ENCODE measurements around the gene PBX3.

The PBX3 gene

DNA sequence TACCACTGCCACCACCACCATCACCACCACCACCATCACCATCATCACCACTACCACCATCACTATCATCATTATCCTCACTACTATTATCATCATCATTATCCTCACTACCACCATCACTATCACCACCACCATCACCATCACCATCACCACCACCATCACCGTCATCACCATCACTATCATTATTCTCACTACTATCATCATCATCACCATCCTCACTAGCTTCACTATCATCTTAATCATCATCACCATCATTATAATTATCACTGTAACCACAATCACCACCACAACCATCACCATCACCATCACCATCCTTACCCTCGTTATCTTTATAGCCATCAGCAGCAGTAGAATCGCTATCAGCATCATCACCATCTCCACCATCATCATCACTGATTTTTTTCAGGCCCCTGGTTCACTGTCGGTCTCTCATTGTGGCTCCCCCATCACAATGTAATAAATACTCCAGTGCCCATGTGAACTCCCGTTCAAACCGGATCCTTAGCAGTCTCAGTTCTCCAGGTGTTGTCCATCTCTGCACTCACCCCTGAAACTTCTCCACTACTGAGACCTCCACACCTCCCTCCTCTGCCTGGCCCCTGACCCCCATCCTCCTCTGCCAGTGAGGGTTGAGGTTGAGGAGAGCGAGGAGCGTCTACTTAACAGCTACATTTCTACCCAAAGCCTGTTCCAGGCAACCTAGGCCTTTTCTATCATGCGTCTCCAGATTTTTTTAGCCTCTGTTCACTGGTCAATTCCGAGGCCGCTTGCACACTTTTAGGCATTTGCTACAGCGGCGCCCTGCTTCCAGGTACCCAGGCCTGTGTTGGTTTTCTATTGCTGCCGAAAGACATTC lies 238.2 kb downstream of the PBX3 start:
- DNase-seq: no peak

DNA sequence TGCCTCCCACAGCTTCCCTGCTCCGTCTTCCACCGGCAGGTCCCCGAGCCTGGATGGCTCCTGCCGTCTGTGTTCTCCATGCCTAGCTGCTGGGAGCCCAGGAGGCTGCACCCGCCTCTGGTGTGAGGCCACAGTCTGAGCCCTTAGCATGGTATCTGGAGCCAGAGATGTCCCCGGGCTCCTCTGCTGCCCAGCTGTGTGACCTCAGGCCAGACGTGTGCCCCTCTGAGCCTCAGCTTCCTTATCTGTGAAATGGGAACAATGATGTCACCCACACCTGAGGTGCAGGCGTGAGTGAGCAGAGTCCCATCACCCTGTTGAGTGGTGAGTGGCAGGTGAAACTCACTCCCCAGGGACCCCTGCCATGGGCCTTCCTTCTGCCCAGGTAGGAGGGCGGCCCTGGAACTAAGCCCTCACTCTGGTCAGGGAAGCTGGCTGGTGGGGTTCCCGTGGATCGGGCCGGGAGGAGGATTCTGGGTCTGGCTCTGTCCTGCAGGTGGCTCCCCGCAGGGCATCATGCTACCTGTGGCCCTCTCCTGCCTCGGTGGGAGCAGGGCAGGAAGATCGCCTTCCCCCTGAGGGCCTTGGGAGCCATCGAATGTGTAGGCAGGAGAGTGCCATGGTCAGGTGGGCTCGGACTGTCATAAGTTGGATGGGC lies 239.0 kb downstream of the PBX3 start:
- DNase-seq: no peak

DNA sequence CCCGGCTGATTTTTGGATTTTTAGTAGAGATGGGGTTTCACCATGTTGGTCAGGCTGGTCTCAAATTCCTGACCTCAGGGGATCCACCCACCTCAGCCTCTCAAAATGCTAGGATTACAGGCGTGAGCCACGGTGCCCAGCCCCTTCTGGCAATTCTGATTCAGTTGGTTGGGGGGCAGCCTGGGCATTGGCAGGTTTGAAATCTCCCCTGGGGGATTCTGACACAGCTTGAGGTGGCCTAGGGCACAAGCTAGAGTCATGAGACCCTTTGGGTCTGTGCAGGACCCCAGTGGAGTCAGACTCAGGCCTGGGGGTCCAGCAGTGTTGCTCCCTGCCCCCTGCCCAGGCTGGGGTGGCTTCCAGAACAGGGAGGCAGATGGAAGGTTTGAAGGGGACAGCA lies 239.8 kb downstream of the PBX3 start:
- no peak for DNase-seq

DNA sequence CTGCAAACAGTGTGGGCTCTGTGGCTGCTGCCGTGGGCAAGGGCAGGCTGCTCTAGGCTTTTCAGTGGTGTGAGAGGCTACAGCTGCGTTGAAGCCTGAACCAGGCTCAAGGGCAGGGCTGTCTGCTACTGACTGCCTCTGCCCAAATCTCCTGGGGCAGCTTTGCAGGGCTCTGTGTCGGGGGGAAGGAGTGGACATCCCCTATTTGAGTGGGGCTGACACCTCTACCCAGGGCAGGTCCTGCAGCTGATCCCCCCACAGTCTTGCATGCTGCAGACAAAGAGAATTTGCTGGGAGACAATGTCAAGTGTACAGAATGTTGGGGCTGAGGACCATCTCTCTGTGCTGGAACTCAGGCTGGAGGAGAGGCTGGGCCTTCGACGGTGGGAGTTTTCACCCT lies 240.2 kb downstream of the PBX3 start:
- DNase-seq: no peak

DNA sequence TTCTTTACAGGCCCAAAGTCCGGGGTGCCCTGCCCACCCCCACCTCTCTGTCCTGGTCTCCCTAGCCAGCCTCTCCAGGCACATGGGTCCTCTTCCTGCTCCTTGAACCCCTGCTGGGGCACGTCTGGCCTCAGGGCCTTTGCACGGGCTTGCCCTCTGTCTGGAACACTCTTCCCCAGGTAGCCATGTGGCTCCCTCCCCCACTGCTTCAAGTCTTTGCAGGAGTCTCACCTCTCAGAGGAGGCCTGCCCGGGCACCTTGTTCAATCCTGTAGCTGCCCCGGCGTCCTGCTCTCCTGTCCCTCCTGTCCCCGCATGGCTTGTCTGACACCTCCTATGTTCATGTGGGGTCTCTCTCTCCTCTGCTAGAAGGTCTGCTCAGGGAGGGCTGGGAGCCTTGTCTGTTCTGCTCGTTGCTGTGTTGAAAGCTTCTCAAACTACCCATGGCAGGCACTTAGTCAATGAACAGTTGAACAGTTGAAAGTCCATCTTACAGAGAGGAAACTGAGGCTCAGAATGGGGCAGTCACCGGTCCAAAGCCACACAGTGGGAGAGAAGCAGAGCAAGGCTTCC lies 241.4 kb downstream of the PBX3 start:
- DNase-seq: no peak

DNA sequence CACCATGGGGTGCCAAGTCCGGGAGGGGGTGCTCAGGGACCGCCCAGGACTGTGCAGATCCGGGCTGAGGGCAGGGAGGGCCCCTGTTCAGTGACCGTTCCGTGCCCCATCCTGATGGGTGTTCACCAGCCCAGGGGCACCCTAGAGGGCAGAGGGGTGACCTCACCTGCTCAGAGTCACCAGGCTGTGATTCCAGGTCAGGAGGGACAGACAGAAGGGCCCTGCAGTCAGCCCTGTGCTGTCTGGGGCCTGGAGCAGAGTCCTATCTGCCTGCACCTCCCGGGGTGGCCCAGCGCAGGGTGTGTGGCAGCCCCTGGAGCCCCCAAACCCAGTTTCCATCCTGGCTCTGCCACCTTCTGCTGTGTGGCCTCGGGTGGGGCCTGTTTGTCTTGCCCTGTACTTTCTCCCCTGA lies 241.9 kb downstream of the PBX3 start:
- DNase-seq: no peak

DNA sequence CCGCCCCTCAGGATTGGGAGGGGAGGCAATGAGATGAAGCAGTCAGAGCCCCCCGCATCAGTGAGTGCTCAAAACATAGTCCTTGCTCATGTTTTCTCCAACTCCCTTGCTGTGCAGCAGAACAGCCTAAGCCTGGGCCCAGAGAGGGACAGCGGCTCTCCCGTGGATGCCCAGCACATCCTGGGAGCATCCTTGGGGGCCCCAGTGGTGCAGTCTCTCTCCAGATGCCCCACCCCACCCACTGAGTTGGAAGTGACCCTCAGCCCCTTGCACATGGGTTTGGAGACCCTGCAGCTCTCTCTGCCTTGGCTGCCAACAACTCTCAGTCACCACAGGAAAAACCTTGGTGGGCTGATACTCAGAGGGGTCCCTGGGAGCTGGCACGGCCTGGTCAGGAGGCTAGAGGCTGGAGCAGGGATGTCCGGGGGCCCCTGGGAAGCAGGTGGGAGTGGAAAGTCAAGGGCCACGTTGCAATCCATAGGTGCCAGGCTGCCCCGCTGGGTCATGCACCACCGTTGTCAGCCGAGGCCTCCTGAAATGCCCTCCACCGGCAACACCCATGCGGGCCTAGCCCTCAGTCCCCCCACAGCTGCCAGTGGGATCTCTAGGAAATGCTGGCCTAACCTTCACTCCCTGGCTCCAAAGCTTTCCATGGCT lies 242.5 kb downstream of the PBX3 start:
- no peak for DNase-seq

DNA sequence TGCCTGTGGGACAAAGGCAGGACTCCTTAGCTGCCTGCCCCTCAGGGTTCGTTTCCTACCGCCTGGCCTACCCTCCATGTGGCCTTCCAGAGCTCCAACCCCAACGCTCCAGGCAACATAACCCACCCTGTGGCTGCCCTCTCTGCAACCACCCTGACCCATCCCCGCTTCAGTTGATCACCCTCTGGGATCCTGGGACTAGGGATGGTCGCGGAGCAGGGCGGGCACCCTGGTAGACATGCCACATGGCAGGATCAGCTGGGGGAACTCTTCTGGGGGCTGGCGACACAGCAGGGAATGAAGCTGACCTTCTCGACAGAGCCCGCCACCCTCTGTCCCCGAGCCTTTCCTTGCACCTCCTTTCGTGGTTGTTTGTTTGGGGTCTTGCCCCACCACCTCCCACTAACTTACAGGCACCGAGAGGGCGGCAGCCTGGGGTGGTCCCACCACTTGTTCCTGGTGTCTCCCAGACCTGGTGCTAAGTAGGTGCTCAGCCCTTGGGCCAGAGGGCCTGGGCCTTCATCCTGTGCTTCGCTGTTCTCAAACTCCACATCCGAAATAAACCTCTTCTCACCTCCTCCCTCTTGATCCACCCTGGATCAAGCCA lies 243.1 kb downstream of the PBX3 start:
- DNase-seq: no peak

DNA sequence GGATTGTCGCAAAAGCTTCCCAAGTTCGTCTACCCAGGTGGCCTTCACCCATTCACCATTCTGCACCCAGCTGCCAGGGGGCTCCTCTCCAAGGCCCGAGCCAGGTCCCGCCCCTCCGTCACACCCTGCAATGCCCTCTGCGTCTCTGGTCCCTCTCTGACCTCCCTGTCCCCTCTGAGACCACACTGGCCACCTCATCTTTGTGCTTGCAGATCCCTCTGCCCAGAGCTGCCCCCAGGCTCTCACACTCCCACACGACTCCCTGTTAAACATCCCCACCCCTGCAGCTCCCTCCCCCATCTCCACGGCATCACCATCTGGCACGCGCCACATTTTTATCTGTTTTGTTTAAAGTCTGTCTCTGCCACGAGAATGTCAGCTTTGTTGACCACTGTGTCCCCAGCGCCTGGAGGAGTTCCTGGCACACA lies 243.6 kb downstream of the PBX3 start:
- no peak for DNase-seq

DNA sequence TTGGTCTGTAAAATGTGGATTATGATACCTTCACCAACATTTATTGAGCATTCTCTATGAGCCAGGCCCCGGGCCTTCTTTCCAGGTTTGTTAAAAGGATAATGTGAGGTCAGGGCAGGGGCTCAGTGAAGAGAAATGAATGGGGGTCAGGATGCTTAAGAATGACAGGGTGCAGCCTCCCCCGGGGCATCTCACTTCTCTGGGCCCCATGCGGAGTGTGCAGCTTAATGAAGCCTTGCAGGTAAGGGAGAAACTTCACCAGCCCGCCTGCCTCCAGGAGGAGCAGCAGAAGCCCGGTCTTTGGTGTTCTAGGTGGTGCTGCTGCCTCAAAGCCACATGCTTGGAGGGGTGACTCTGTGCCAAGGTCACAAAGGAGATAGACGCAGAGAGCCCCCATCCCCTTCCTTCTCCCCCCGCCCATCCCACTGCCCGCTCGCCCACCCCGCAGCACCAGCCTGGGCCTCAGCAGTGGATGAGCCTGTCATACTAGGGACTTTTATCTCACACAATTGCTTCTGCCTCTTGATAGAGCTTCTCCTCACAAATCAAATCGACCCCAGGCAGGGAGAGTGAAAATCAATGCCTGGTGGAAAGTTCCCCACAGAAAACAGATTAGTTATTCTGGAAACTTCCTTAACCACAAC lies 244.8 kb downstream of the PBX3 start:
- DNase-seq: no peak

DNA sequence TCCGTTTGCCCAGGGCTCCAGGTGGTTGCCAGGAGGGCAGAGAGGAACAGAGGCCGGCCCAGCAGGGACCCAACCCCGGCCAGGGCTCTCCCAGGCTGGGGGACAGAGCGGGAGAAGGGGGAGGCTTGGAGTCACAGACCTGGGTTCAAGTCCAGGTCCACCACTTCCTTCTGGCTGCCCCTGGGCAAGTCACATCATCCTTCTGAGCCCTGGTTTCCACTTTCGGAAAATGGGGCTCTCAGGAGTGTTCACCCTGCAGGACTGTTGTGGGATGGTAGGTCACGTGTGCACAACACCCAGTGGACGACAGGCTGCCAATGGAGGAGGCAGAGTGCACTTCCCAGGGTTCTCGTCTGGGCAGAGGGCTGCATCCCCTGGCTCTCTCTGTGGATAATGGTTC lies 245.4 kb downstream of the PBX3 start:
- DNase-seq: no peak

DNA sequence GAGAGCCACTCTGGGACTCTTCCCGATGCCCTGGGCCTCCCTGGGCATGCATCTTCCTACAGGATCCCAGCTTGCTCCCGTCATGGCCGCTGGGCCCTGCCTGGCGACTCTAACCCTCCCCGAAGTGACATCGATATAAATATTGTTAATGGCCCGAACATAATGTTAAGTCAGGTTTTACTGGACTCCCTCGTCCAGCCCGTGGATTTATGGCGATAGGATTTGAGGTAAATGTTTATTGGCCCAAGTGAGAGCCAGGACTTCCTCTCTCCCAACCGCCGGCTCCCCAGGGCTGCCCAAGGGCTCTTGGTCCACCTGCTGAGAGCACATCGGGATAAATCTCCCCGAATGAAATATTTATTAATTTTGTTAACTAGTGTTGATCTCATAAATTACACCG lies 246.3 kb downstream of the PBX3 start:
- no peak for DNase-seq

DNA sequence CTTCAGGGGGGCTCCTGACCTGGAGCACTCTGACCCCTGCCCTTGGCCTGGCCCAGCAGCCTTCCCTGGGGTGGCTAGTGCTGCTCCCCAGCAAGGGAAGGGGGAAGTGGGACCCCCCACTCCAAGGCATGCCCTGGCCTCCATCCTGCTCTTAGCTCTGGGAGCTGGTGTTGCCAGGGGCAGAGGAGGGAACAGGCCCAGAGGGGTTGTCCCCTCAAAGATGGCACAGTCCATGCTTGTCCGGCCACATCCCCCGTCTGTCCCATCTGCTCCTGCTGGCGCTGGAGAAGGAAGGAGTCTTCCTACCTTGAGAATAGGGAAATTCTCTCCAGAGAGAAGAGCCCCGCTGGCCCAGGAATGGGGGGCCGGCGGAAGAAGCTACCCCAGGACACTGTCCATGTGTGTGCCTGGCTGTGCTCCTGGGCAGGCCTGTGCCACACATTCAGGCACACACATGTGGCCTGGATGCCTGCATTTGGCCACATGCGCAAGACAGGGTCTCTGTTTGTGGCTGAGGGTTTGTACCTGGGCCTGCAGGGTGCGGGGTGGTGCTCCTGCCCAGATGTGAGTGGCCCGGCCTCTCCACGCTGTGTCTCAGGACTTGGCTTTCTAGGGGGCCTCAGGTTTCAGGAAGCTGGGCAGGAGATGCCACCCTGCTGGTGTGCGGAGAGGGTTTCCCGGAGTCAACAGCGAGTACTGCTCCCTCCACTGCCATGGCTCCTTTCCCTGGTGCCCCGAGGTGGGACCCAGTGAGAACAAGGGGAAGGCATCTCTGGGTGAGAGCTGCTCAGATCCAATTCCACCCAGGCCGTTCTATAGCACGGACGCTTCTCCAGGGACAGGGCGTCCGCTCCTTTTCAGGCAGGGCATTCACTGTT lies 247.1 kb downstream of the PBX3 start:
- DNase-seq: no peak

DNA sequence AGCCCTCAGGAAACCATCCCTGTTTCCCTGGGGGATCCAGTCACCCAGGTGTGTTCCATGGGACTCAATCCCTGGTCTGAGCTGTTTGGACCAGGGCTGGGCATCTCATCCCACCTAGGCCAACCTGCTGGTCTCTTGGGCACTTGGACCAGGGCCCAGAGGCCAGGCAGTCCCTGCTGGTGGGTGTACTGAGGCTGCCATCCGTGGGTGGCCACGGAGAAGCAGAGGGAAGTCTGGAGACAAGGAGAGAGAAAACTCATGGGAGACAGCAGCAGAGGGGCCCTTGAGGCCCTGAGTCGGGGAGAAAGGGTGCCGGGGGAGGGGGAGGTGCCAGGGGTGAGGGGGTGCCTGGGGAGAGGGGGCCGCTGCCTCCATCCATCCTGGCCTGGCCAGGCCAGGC lies 247.8 kb downstream of the PBX3 start:
- DNase-seq: no peak

DNA sequence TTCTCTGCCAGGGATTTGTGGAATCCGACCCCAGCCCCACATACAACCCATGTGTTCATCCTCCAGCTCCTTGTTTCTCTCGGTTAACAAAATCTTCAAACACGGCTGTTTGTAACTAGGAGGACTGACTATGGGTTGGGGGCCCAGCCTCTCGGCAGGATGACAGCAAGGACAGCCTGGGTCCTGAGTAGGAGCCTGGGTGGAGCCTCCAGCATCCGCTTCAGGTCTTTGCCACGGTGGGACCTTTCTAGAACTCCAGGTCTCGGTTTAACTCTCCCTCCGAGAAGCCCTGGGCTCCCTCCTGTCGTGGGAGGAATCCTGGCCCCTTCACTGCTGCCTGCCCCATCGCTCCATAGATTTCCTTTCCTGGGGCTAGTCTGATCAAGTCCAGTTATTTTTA lies 248.5 kb downstream of the PBX3 start:
- DNase-seq: no peak

DNA sequence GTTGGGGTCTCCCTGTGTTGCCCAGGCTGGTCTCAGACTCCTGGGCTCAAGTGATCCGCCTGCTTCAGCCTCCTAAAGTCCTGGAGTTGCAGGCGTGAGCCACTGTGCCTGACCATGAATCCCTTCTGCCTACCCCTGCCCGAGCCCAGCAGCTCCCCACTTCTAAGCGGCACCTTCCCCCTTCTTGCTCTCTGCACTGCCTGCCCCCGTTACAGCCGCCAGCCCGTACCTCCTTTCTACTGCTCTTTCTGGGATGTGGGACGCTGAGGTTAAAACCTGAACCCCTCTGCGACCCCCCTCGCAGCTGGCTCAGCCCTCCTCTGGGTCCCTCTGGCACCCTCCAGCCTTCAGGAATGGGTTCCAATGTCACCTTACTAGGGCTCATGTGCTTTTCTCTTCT lies 249.6 kb downstream of the PBX3 start:
- no peak for DNase-seq

DNA sequence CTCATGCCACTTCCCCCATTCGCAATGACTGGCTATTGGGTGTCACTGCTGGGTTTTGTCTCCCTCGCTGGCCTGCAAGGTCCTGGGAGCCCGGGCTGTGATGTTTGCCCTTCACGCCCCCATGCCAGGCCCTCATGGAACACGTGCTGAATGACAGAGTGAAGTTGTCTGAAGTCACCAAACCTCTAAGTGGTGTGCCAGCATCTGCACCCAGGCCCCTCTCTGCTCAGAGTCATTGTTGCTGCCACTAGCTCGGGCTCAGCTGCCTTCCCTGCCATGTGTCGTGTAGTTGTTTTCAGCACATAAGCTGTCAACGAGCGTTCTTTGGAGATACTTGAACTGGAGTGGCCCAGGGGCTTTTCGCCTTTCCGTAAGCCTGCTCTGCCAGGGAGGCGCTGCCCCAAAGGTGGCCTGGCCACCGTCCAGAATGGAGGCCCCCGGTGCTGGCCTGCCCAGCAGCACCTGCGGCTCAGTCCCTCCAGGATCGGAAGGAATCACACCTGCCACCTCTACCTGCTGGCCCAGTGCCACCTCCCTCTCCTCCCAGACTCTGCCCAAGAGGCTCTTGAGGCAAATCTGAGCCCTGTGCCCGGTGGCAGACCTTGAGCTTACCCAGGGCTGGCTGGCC lies 250.1 kb downstream of the PBX3 start:
- DNase-seq: no peak

DNA sequence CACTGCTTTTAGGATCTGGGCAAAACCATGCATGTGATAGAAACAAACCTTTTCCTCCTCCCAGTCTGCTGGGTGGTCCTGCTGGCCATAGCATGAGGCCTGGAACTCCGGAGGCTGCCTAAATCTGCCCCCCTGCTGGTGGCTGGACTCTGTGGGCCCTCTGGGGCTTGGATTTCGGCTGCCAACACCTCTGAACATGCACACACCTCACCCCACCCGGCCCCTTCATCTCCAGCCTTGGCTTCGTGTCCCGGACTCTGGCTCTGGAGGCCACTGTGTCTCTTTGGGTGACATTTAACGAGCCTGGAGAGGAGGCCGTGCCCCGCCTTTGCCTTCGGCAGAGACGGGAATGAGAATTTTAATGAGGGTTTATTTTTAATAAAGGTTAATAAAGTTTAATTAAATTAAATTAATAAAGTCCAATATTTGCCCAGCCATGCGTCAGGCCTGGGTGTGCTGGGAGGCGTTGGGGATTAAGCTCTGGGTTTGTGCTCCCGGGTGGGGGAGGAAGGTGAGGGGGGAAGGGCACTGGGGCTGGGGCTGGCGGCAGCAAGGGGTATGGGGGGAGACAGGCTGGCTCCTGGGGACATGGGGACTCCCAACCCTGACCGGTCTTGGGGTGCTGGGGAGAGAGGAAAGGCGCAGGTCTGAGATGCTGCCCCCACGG lies 251.8 kb downstream of the PBX3 start:
- DNase-seq: no peak

DNA sequence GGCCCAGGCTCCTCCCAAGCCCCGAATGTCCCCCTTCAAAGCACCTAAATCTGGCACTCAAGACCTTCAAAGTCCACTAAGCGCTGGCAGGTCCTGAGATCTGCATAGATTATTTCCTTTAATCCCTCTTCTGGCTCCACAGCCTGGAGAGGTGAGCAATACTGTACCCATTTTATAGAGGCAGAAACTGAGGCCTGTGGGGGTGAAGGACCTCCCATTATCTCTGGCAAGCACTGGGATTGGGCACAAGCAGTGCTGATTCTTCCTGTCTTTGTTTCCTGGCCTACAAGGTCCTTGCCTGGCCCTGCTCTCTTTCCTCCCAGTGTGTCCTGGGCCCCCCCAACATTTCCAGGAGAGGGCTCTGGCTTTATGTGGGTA lies 252.3 kb downstream of the PBX3 start:
- no peak for DNase-seq

DNA sequence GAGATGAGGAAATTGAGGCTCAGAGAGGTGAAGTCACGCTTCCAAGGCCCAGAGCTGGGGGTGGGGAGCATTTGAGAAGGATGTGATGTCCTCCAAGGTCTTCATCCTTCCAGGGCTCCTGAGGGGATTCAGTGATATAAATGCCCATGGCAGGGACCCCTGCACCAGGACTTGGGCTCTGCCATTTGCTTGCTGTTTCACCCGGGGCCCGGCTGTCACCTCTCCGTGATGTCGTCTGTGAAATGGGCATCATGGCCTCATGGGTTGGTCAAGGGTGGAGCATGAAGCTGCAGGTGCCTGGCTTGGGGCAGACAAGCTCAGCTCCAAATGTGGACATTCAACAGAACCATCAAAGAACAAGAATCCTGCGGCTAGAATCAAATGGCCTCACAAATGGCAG lies 253.1 kb downstream of the PBX3 start:
- no peak for DNase-seq

Measured in OCI-M1 (cell line).